ENCODE measurements around the gene C2orf49.

DNA sequence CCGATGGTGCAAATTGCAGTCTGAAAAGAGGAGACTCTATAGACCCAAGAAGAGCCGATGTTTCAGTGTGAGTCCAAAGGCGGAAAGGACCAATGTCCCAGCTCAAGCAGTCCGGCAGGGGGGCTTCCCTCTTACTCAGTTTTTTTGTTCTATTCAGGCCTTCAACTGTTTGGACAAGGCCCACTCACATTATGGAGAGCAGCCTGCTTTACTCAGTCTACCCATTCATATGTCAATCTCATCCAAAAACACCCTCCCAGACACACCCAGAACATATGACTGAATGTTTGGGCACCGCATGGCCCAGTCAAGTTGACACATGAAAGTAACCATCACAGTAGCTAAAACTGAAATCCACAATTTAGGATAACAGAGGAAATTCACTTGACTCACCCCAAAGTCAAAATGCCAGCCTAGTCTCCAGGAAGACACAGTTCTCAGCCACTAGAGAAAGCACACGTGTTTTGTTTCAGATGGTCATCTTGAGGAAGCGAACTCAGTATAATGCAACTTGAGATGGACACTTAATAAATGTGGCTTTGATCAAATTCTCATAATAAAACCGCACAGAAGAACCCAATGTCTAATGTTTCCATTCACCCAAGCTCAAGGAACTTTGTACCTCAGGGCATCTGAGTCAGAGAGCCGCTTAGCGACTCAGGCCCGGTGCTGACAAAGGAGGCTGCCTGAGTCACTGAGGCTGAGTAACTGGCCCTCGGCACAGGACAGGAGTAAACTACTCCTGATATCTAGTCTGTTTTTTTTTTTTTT is 59.1 kb downstream of the C2orf49 start:
- TF ChIP-seq ZNF274 (IDR thresholded peaks at IDR 0.05; ENCODE audit: low read depth, low read length) (no peak), SUZ12 (IDR thresholded peaks at IDR 0.05; ENCODE audit: extremely low read depth, insufficient read depth, insufficient read length) (no peak)

All from NT2/D1 (cell line).